ENCODE data around the gene SUPT5H. TPM values are rescaled to one million over a fixed set of nuclear protein-coding genes. Genes with fewer than 3 reads are reported as not detected.

Gene SUPT5H
- total and polyA plus RNA-seq, 2 of the 13 experiments (the other 11 are each of a cell fraction or from before 2014, with no cell fraction given): 48.2 to 51.7 TPM

- no peak for TF ChIP-seq ZBTB1 (CRISPR knock-in tag; IDR thresholded peaks at IDR 0.05; ENCODE audit: borderline replicate concordance)
- no peak for TF ChIP-seq MBNL3 (CRISPR knock-in tag; conservative IDR thresholded peaks at IDR 0.05)
- peak; percentile 37; the same call in 1 of the 2 replicates for TF ChIP-seq ZNF253 (CRISPR knock-in tag; IDR thresholded peaks at IDR 0.05; ENCODE audit: borderline replicate concordance)
- peak; percentile 82; the same call in 1 of the 2 replicates for TF ChIP-seq DMAP1 (CRISPR knock-in tag; IDR thresholded peaks at IDR 0.05)
- TF ChIP-seq ZNF687 (CRISPR knock-in tag; IDR thresholded peaks at IDR 0.05): peak; percentile 100
- no peak for TF ChIP-seq ATRX (CRISPR knock-in tag; IDR thresholded peaks at IDR 0.05; ENCODE audit: borderline replicate concordance)
- TF ChIP-seq FOSL1 (CRISPR knock-in tag; IDR thresholded peaks at IDR 0.05; ENCODE audit: borderline replicate concordance): 0 out of 2 replicates have a peak, but pooled peaks have one; percentile 81
- no peak for TF ChIP-seq NKX3-1 (CRISPR knock-in tag; IDR thresholded peaks at IDR 0.05)
- no peak for TF ChIP-seq EZH2 (conservative IDR thresholded peaks at IDR 0.05; ENCODE audit: low read depth, low read length)
- no peak for TF ChIP-seq PRMT3 (CRISPR knock-in tag; IDR thresholded peaks at IDR 0.05; ENCODE audit: borderline replicate concordance, low read depth)
- TF ChIP-seq ZBTB39 (CRISPR knock-in tag; IDR thresholded peaks at IDR 0.05): peak; percentile 39; the same call in 1 of the 2 replicates
- peak; percentile 61; the same call in 1 of the 2 replicates for TF ChIP-seq GMEB1 (CRISPR knock-in tag; IDR thresholded peaks at IDR 0.05; ENCODE audit: borderline replicate concordance)
- no peak for TF ChIP-seq ZNF496 (CRISPR knock-in tag; IDR thresholded peaks at IDR 0.05; ENCODE audit: insufficient replicate concordance)
- no peak for TF ChIP-seq ZNF207 (IDR thresholded peaks at IDR 0.05; ENCODE audit: borderline replicate concordance)
- TF ChIP-seq, protein P1, sequence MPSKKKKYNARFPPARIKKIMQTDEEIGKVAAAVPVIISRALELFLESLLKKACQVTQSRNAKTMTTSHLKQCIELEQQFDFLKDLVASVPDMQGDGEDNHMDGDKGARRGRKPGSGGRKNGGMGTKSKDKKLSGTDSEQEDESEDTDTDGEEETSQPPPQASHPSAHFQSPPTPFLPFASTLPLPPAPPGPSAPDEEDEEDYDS (CRISPR knock-in tag; IDR thresholded peaks at IDR 0.05): peak; percentile 92
- TF ChIP-seq MAFG (CRISPR knock-in tag; IDR thresholded peaks at IDR 0.05): no peak
- no peak for TF ChIP-seq ZNF33B (CRISPR knock-in tag; IDR thresholded peaks at IDR 0.05)
- TF ChIP-seq POLR2A (IDR thresholded peaks at IDR 0.05; ENCODE audit: insufficient read depth in 1 of 2, low read depth in 2 of 2, low read length in 2 of 2): peak; percentile 91 to 97
Observed at GRCh38 chr19:39401549-39402345, 43.6 kb upstream of the SUPT5H start (continued).
